ENCODE results near the gene ARSJ.

- TF ChIP-seq CTCF (IDR thresholded peaks at IDR 0.05; ENCODE audit: low read length) (peak; percentile 38; the same call in 1 of the 2 replicates), EZH2phosphoT487 (IDR thresholded peaks at IDR 0.05; ENCODE audit: low read length) (no peak)
Observed at GRCh38 chr4:113908829-113909228, 70.6 kb downstream of the ARSJ start.
